Sigmoid colon (tissue), 4 donors: ENCODE results near the gene GABARAPL1.

ENCODE experiments used
- EP300 ChIP-seq, 4 donors: sonication (generic); formaldehyde crosslinking; IDR thresholded peaks; one replicate each; pipeline ENCODE4 v1.6.1; 2017; ENCODE audit warnings: antibody characterized with exemption in 4 of 4
- POLR2A ChIP-seq, 2 donors: fragments of 450-650 bp; IDR thresholded peaks; one replicate each; pipeline ENCODE4 v1.6.1; 2016; ENCODE audit warnings: antibody characterized with exemption in 2 of 2, mild to moderate bottlenecking in 2 of 2, moderate library complexity in 2 of 2
- POLR2AphosphoS5 ChIP-seq, 4 donors: sonication (generic); formaldehyde crosslinking; IDR thresholded peaks; one replicate each; pipeline ENCODE4 v1.6.1; 2017; ENCODE audit warnings: antibody characterized with exemption in 4 of 4
- TF ChIP-seq, protein P1 (sequence below), 4 experiments: fragments of 450-650 bp in 3 of 4; fragments of 200-600 bp in 1 of 4; IDR thresholded peaks; one replicate each; pipeline ENCODE4 v1.5.1; 2016 to 2019; ENCODE audit warnings: antibody characterized with exemption in 4 of 4, mild to moderate bottlenecking in 3 of 4, moderate library complexity in 2 of 4

DNA sequence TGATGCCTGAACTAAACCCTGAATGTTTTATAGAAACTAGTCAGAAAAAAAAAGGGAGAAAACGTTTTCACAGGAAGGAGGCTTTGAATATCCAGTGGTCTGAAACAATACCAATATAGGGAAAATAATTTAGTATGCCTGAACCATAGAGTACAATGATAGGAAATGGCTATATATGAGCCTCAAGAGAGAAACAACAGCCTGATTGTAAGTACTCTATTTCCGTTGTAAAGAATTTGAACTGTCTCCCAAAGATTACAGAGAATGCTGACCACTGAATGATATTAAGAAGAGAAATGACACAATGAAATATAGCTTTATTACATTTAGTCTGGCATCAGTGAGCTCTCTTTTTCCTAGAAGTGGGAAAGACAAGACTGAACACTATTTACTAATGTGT, 5.5 kb upstream of the GABARAPL1 start:
- TF ChIP-seq, protein P1, sequence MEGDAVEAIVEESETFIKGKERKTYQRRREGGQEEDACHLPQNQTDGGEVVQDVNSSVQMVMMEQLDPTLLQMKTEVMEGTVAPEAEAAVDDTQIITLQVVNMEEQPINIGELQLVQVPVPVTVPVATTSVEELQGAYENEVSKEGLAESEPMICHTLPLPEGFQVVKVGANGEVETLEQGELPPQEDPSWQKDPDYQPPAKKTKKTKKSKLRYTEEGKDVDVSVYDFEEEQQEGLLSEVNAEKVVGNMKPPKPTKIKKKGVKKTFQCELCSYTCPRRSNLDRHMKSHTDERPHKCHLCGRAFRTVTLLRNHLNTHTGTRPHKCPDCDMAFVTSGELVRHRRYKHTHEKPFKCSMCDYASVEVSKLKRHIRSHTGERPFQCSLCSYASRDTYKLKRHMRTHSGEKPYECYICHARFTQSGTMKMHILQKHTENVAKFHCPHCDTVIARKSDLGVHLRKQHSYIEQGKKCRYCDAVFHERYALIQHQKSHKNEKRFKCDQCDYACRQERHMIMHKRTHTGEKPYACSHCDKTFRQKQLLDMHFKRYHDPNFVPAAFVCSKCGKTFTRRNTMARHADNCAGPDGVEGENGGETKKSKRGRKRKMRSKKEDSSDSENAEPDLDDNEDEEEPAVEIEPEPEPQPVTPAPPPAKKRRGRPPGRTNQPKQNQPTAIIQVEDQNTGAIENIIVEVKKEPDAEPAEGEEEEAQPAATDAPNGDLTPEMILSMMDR (IDR thresholded peaks at IDR 0.05) = no peak
- TF ChIP-seq POLR2AphosphoS5 (IDR thresholded peaks at IDR 0.05) (no peak), POLR2A (IDR thresholded peaks at IDR 0.05) (no peak), EP300 (IDR thresholded peaks at IDR 0.05) (no peak)
